Suprapubic skin (tissue), 4 donors: Measurements from ENCODE around the gene IL4. TPM values are rescaled to one million over a fixed set of nuclear protein-coding genes. Genes with fewer than 3 reads are reported as not detected.

Experiments used
- DNase-seq, 2 donors: peaks; one replicate each; pipeline ENCODE4 v3.0.0-alpha.2; 2019; ENCODE audit warnings: low spot score in 2 of 2
- H3K27ac ChIP-seq: fragments of 200-600 bp; sonication (generic); one replicate; pipeline ENCODE4 v1.5.1; 2019
- H3K27me3 ChIP-seq: fragments of 200-600 bp; sonication (generic); one replicate; pipeline ENCODE4 v1.5.1; 2019
- H3K36me3 ChIP-seq: fragments of 200-600 bp; sonication (generic); one replicate; pipeline ENCODE4 v1.5.1; 2019
- H3K4me1 ChIP-seq: fragments of 200-600 bp; sonication (generic); one replicate; pipeline ENCODE4 v1.5.1; 2019
- H3K4me3 ChIP-seq: fragments of 200-600 bp; sonication (generic); one replicate; pipeline ENCODE4 v1.5.1; 2019; ENCODE audit warnings: mild to moderate bottlenecking
- H3K9me3 ChIP-seq: fragments of 200-600 bp; sonication (generic); one replicate; pipeline ENCODE4 v1.5.1; 2019
- EP300 ChIP-seq: sonication (generic); formaldehyde crosslinking; IDR thresholded peaks from one replicate; pipeline ENCODE4 v1.6.1; 2017; ENCODE audit warnings: antibody characterized with exemption
- POLR2A ChIP-seq, 2 donors: fragments of 450-650 bp; IDR thresholded peaks; one replicate each; pipeline ENCODE4 v1.6.1; 2017; ENCODE audit warnings: antibody characterized with exemption in 2 of 2, mild to moderate bottlenecking in 2 of 2, moderate library complexity in 2 of 2
- POLR2AphosphoS5 ChIP-seq, 3 donors: sonication (generic); formaldehyde crosslinking; IDR thresholded peaks; one replicate each; pipeline ENCODE4 v1.6.1; 2017; ENCODE audit warnings: antibody characterized with exemption in 3 of 3
- WGBS: methylation state at CpG from one replicate; pipeline ENCODE4 v1.1.5; 2018; 5-methylcytosine and 5-hydroxymethylcytosine counted together
- total RNA-seq, 4 donors: library from RNA; depleted of rRNA; stranded (reverse); fragments of >200 nt; gene quantifications; one replicate each; pipeline ENCODE4 v1.1.0, GENCODE V29; 2016
- TF ChIP-seq, protein P1 (sequence below), 2 donors: fragments of 200-600 bp in 1 of 2; fragments of 450-650 bp in 1 of 2; sonication (generic) in 1 of 2; IDR thresholded peaks; one replicate each; pipeline ENCODE4 v1.5.1; 2016 to 2019; ENCODE audit warnings: antibody characterized with exemption in 2 of 2, mild to moderate bottlenecking in 1 of 2, moderate library complexity in 1 of 2

Gene IL4
- total RNA-seq, 4 donors from 2014 or later: not detected

DNA sequence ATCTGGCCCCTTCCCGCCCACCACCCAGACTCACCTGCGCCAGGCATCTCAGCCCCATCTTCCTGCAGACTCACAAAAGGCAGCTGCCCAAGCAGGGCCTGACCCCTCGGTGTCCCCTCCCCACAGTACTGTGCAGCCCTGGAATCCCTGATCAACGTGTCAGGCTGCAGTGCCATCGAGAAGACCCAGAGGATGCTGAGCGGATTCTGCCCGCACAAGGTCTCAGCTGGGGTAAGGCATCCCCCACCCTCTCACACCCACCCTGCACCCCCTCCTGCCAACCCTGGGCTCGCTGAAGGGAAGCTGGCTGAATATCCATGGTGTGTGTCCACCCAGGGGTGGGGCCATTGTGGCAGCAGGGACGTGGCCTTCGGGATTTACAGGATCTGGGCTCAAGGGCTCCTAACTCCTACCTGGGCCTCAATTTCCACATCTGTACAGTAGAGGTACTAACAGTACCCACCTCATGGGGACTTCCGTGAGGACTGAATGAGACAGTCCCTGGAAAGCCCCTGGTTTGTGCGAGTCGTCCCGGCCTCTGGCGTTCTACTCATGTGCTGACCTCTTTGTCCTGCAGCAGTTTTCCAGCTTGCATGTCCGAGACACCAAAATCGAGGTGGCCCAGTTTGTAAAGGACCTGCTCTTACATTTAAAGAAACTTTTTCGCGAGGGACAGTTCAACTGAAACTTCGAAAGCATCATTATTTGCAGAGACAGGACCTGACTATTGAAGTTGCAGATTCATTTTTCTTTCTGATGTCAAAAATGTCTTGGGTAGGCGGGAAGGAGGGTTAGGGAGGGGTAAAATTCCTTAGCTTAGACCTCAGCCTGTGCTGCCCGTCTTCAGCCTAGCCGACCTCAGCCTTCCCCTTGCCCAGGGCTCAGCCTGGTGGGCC is 13.9 kb upstream of the IL4 start:
- TF ChIP-seq EP300 (no peak), POLR2A (IDR thresholded peaks at IDR 0.05) (no peak), POLR2AphosphoS5 (IDR thresholded peaks at IDR 0.05) (no peak)
- TF ChIP-seq, protein P1, sequence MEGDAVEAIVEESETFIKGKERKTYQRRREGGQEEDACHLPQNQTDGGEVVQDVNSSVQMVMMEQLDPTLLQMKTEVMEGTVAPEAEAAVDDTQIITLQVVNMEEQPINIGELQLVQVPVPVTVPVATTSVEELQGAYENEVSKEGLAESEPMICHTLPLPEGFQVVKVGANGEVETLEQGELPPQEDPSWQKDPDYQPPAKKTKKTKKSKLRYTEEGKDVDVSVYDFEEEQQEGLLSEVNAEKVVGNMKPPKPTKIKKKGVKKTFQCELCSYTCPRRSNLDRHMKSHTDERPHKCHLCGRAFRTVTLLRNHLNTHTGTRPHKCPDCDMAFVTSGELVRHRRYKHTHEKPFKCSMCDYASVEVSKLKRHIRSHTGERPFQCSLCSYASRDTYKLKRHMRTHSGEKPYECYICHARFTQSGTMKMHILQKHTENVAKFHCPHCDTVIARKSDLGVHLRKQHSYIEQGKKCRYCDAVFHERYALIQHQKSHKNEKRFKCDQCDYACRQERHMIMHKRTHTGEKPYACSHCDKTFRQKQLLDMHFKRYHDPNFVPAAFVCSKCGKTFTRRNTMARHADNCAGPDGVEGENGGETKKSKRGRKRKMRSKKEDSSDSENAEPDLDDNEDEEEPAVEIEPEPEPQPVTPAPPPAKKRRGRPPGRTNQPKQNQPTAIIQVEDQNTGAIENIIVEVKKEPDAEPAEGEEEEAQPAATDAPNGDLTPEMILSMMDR (IDR thresholded peaks at IDR 0.05): no peak
- Histone ChIP-seq H3K36me3 (no peaks in the 10 kb centered on the region), H3K9me3 (no peaks in the 10 kb centered on the region), H3K4me3 (no peak overlapping the region), H3K27ac (no peak overlapping the region), H3K4me1 (peaks cover 16% of the 10 kb centered on the region), H3K27me3 (peaks cover 22% of the 10 kb centered on the region)
- no peak for DNase-seq
- WGBS: 92% methylated on average over 19 of the region's 23 CpGs

DNA sequence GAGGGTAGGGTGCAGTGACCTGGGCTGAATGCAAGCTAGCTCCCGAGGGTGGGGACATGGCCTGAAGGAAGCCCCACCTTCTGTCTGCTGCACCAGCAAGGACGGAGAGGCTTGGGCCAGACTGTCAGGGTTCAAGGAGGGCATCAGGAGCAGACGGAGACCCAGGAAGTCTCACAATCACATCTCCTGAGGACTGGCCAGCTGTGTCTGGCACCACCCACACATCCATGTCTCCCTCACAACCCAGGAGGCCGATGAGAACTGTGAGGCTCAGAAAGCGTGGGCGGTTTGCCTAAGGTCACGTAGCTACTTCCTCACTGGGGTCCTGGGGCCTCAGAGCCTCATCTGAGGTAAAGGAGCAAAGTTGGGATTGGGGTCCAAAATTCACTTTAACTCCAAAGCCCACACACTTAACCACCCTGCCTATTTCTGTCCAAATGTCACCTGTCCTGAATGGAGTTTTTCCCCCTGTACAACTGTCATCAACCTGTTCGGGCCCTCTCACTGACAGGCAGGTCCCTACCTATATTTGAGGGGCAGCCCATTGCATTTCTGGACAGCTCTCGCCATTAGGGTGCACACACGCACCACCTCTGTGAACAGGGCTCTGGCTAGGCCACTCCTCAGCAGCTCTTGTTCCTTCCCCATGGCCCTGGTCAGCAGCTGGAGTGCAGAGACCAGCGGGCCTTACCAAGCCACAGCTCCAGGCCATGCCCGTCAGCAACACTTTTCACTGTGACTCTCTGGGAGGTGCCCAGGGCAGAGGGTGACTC is 12.4 kb upstream of the IL4 start:
- Histone ChIP-seq H3K27ac (no peak overlapping the region), H3K4me1 (peaks cover 6% of the 10 kb centered on the region), H3K4me3 (no peak overlapping the region), H3K9me3 (no peaks in the 10 kb centered on the region), H3K36me3 (no peaks in the 10 kb centered on the region), H3K27me3 (peaks cover 7% of the 10 kb centered on the region)
- TF ChIP-seq POLR2AphosphoS5 (IDR thresholded peaks at IDR 0.05): no peak
- TF ChIP-seq, protein P1 (IDR thresholded peaks at IDR 0.05): no peak
- TF ChIP-seq POLR2A (IDR thresholded peaks at IDR 0.05): no peak
- no peak for TF ChIP-seq EP300
- 82% methylated on average over 8 of the region's 12 CpGs for WGBS
- no peak for DNase-seq

DNA sequence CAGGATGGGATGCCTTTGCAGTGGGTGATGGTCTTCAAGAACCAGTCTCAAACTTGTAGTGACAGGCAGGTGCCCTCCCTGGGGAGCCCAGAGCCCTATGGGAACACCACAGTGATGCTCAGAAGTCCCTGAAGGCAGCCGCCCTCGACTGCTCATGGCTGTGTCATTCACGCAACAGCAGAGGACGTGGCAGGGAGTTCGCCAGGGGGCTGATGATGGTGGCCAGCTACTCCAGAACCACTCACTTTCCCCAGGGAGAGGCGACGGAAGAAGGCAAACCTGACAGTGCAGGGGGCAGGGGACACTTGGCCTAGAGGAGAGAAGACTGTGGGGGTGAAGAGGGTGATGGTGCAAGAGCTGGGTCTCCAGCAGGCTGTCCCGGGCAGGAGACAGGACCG is 11.8 kb upstream of the IL4 start:
- no peak for TF ChIP-seq POLR2A (IDR thresholded peaks at IDR 0.05)
- TF ChIP-seq EP300: no peak
- TF ChIP-seq, protein P1 (IDR thresholded peaks at IDR 0.05): no peak
- no peak for TF ChIP-seq POLR2AphosphoS5 (IDR thresholded peaks at IDR 0.05)
- H3K36me3 ChIP-seq: no peaks in the 10 kb centered on the region
- no peak overlapping the region for H3K27ac ChIP-seq
- peaks cover 2% of the 10 kb centered on the region for H3K27me3 ChIP-seq
- WGBS: 98% methylated on average over 9 of the region's 9 CpGs
- no peak overlapping the region for H3K4me3 ChIP-seq
- no peak for DNase-seq
- no peaks in the 10 kb centered on the region for H3K9me3 ChIP-seq
- no peaks in the 10 kb centered on the region for H3K4me1 ChIP-seq

DNA sequence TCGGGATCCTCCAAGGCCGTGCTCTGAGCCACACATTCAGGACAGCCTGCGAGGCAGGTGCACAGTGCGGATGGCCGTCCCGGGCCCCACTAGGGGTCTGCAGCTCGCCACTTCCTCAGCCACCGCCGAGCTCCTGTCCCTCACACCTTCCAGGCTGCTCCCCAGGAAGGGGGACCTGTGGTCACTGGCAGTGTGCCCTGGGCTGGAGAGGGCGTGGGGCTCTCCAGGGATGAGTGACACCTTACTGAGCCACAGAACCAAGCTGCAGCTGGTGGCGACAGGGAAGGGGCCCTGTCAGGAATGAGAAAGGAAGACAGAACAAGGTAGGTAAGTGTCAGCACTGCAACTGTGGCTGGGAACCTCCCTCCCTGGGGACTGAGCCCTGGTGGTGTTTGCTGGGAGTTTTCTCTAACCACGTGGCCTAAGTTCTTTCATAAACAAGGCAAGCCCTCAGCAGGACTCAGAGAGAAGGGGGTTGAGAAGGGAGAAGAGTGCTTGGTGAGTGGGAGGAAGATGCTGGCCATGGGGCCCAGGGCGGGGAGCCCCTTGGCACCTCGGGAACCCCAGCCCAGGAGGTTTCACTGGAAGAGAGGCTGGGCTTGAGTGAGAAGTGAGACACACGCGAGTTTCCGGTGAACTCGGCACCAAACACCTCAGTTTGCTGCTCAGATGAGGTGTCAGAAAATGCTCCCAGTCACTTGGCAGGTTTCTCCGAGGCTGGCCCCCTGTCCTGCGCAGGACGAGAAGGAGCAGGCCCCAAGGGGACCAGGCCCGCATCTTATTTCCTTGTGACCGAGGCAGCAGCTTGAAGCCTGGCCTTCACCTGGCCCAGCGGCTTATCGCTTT is 10.6 kb upstream of the IL4 start:
- Histone ChIP-seq H3K36me3 (no peaks in the 10 kb centered on the region), H3K4me3 (no peak overlapping the region), H3K9me3 (no peaks in the 10 kb centered on the region), H3K27me3 (no peaks in the 10 kb centered on the region), H3K4me1 (no peaks in the 10 kb centered on the region), H3K27ac (no peak overlapping the region)
- no peak for DNase-seq
- WGBS: 79% methylated on average over 22 of the region's 25 CpGs
- TF ChIP-seq POLR2A (IDR thresholded peaks at IDR 0.05) (no peak), EP300 (no peak), POLR2AphosphoS5 (IDR thresholded peaks at IDR 0.05) (no peak)
- TF ChIP-seq, protein P1 (IDR thresholded peaks at IDR 0.05): no peak
